ENCODE results near the gene NUDT9. TPM values are rescaled to one million over a fixed set of nuclear protein-coding genes. Genes with fewer than 3 reads are reported as not detected.
"Not testable (repeated sequence)": the region's sequence is repeated elsewhere in the genome, so short reads cannot be mapped to it uniquely, and the experiment has no call there.

NUDT9 gene
- total and polyA plus RNA-seq, 7 donors = 20.5 to 43.3 (median 33.3) TPM

DNA sequence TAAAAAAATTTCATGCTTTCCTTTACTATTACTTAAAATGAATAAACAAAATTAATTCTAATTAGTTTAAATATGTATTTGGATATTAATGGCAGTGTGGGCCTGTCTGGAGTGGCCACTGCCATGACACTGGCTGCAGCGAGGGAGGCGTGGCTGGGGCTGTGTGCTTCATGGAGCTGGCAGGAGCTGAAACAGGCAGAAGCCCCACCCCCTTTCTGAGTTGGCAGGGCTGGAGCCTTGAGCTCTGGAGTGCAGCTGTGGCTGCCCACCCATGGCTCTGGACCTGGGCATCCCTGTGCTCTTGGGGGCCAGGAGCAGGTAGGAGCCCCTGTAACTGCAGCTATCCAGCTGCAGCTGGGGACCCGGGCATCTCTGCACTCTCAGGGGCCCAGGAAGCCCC, 23.2 kb upstream of the NUDT9 start:
- no peaks in the 10 kb centered on the region for H3K27me3 ChIP-seq (ENCODE audit: insufficient read depth in 3 of 3, low read length in 2 of 3)
- TF ChIP-seq, protein P1, sequence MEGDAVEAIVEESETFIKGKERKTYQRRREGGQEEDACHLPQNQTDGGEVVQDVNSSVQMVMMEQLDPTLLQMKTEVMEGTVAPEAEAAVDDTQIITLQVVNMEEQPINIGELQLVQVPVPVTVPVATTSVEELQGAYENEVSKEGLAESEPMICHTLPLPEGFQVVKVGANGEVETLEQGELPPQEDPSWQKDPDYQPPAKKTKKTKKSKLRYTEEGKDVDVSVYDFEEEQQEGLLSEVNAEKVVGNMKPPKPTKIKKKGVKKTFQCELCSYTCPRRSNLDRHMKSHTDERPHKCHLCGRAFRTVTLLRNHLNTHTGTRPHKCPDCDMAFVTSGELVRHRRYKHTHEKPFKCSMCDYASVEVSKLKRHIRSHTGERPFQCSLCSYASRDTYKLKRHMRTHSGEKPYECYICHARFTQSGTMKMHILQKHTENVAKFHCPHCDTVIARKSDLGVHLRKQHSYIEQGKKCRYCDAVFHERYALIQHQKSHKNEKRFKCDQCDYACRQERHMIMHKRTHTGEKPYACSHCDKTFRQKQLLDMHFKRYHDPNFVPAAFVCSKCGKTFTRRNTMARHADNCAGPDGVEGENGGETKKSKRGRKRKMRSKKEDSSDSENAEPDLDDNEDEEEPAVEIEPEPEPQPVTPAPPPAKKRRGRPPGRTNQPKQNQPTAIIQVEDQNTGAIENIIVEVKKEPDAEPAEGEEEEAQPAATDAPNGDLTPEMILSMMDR (IDR thresholded peaks at IDR 0.05) = no peak
- WGBS, 3 donors = 74 to 83% (median 77%) methylated on average over 2 to 3 of the region's 3 CpGs
- no peaks in the 10 kb centered on the region for H3K36me3 ChIP-seq (ENCODE audit: insufficient read depth in 1 of 2, low read depth in 1 of 2)
- H3K27ac ChIP-seq = no peak overlapping the region
- DNase-seq (no peak), ATAC-seq (no peak)
- H3K4me1 ChIP-seq = no peaks in the 10 kb centered on the region
- H3K9me3 ChIP-seq = no peaks in the 10 kb centered on the region
- no peak overlapping the region for H3K4me3 ChIP-seq
- intact Hi-C loops (cut with DNase I) = no loop called here

DNA sequence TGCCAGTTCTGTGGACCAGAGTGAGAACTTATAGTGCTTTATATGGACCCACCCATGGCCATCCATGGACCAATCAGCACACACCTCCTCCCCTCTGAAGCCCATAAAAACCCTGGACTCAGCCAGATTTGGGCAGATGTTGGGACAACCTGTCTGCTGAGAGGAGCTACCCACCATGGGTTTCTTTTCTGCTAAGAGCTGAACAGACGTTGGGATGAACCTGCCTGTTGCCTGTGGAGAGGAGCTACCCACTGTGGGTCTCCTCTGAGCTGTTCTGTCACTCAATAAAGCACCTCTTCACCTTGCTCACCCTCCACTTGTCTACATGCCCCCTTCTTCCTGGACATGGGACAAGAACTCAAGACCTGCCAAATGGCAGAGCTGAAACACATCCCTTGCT, 22.4 kb upstream of the NUDT9 start:
- Histone ChIP-seq H3K4me1 (no peaks in the 10 kb centered on the region), H3K4me3 (no peak overlapping the region), H3K27me3 (ENCODE audit: insufficient read depth in 3 of 3, low read length in 2 of 3) (no peaks in the 10 kb centered on the region), H3K9me3 (no peaks in the 10 kb centered on the region), H3K27ac (no peak overlapping the region), H3K36me3 (ENCODE audit: insufficient read depth in 1 of 2, low read depth in 1 of 2) (no peaks in the 10 kb centered on the region)
- ATAC-seq = no peak
- 64 to 85% (median 80%) methylated on average over 1 of the region's 1 CpG for WGBS, 3 donors
- TF ChIP-seq, protein P1 (IDR thresholded peaks at IDR 0.05) = no peak
- intact Hi-C loops (cut with DNase I) = no loop called here
- no peak for DNase-seq

DNA sequence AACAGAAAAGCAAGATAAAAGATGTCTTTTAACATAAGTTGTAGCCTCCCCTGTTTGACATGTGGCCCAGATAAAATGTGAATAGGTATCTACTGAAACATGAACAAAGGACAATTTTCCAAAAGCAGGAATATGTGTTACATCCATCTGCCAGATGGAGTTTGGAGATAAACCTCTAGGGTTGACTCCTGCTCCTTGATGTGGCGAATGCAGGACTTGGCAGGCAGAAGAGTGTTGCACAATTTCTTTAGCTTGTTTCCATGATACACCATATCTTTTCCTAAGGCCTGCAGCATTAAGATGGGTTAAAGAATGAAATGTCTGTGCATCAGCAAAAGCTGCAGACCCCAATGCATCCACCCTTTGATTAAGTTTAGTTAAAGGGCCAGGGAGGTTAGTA, 18.6 kb upstream of the NUDT9 start:
- 62 to 77% (median 76%) methylated on average over 1 of the region's 1 CpG for WGBS, 3 donors
- intact Hi-C loops (cut with DNase I) = not testable (repeated sequence)

DNA sequence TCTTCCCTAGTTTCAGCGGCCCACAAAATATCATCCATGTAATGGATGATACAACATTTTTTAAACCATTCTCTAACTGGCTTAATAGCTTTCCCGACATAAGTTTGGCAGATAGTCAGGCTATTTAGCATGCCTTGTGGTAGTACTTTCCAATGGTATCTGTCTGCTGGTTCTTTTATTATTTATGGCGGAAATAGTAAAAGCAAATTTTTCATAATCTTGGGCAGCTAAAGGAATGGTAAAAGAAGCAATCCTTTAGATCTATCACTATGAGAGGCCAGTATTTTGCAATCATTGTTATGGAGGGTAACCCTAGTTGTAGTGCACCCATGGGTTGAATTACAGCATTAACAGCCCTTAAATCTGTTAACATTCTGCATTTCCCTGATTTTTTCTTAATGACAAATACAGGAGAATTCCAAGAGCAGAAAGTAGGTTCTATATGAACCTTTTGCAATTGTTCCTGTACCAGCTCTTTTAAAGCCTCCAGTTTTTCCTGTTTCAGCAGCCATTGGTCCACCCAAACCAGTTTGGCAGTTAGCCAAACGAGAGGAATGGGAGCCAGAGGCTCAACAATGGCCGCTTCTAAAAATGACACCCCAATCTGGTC, 17.1 kb upstream of the NUDT9 start:
- no peak overlapping the region for H3K4me3 ChIP-seq
- no peak for ATAC-seq
- H3K27ac ChIP-seq = no peak overlapping the region
- no peaks in the 10 kb centered on the region for H3K9me3 ChIP-seq
- peaks cover 0 to 6% (median 3%) of the 10 kb centered on the region in 3 donors for H3K27me3 ChIP-seq (ENCODE audit: insufficient read depth in 3 of 3, low read length in 2 of 3)
- TF ChIP-seq, protein P1 (IDR thresholded peaks at IDR 0.05) = no peak
- intact Hi-C loops (cut with DNase I) = no loop called here
- H3K36me3 ChIP-seq (ENCODE audit: insufficient read depth in 1 of 2, low read depth in 1 of 2) = no peaks in the 10 kb centered on the region
- WGBS, 3 donors = 57 to 71% (median 71%) methylated on average over 5 of the region's 5 CpGs
- DNase-seq = no peak
- no peaks in the 10 kb centered on the region for H3K4me1 ChIP-seq

More for the DNA sequence above, 18.6 kb upstream of the NUDT9 start:
- DNase-seq; H3K27me3 ChIP-seq (ENCODE audit: insufficient read depth in 3 of 3, low read length in 2 of 3); H3K4me1 ChIP-seq; ATAC-seq; H3K36me3 ChIP-seq (ENCODE audit: insufficient read depth in 1 of 2, low read depth in 1 of 2); H3K4me3 ChIP-seq; H3K9me3 ChIP-seq; H3K27ac ChIP-seq: not testable (repeated sequence)

DNA sequence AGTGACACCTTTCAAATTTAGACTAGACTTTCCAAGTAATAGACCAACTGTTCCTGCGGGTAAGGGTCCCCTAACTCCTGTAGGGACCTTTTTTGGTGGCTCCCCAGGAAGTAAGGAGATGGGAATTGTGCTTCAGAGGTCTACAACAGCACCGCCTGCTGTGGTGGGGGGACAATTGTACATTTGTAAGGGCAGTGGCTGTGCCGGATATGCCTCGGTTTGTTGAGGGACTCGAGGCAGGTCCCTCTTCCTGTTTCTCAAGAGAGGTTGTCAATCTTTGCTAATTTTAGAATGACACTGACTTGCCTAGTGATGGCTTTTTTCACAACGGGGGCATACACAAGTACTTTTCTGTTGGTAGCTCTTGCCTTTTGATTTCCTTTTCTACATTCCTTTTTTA, 15.9 kb upstream of the NUDT9 start:
- Histone ChIP-seq H3K9me3 (no peaks in the 10 kb centered on the region), H3K4me1 (no peaks in the 10 kb centered on the region), H3K36me3 (ENCODE audit: insufficient read depth in 1 of 2, low read depth in 1 of 2) (no peaks in the 10 kb centered on the region), H3K27ac (no peak overlapping the region), H3K27me3 (ENCODE audit: insufficient read depth in 3 of 3, low read length in 2 of 3) (peaks cover 0 to 11% (median 3%) of the 10 kb centered on the region in 3 donors), H3K4me3 (no peak overlapping the region)
- DNase-seq = no peak
- intact Hi-C loops (cut with DNase I) = no loop called here
- TF ChIP-seq, protein P1 (IDR thresholded peaks at IDR 0.05) = no peak
- ATAC-seq = no peak
- 73 to 83% (median 79%) methylated on average over 6 of the region's 6 CpGs for WGBS, 3 donors

DNA sequence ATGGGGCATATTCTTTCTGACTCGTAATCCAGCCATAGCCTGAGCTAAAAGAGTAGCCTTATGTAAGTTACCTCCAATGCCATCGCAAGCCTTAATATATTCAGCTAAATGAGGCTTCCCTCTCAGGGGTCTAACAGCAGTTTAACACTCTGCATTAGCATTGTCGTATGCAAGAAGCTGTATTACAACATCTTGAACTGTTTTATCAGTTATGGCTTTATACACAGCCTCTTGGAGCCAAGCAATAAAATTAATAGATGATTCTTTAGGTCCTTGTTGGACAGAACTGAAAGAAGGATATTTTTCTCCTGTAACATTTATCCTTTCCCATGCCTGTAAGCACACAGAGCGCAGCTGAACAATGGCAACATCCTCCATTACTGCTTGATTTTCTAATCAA, 15.5 kb upstream of the NUDT9 start:
- H3K4me3 ChIP-seq; H3K4me1 ChIP-seq; ATAC-seq; H3K27ac ChIP-seq; intact Hi-C loops (cut with DNase I); H3K36me3 ChIP-seq (ENCODE audit: insufficient read depth in 1 of 2, low read depth in 1 of 2); H3K9me3 ChIP-seq; DNase-seq: not testable (repeated sequence)
- 86 to 89% (median 89%) methylated on average over 4 of the region's 4 CpGs for WGBS, 3 donors
- H3K27me3 ChIP-seq (ENCODE audit: insufficient read depth in 3 of 3, low read length in 2 of 3) = peaks cover 0 to 11% (median 3%) of the 10 kb centered on the region in 3 donors
